Activated CD8-positive, alpha-beta memory T cell treated with anti-CD3 and anti-CD28 coated beads, Interleukin-2, amount 50 U/mL, for 1 hour (primary cell): ENCODE data around the gene ZNF584.

Experiments used
- DNase-seq: peaks from one replicate; pipeline ENCODE4 v3.0.0-alpha.2; 2020; ENCODE audit errors: extremely low read depth

ZNF584 gene

DNA sequence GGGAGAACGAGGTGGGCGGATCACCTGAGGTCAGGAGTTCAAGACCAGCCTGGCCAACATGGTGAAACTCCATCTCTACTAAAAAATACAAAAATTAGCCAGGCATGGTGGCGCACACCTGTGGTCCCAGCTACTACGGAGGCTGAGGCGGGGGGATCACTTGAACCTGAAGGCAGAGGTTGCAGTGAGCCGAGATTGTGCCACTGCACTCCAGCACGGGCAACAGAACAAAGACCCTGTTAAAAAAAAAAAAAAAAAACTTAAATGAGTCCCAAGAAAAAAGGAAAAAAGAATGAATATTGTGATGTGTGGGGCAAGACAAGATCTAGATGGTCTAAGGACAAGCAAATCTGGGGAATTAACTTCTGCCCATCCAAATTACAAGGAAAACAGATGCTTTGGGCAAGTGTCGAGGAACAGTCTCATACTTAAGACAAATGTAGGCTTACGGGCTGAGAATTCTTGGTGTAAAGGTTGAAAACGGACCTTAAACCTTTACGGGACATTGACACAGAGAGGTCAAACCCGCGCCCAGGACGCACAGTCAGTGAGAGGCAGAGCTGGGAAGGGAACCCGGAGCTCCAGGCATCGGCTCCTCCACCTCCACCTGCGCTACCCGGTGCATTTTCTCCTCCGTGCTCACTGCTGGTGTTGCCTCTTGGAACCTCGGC is 57.8 kb downstream of the ZNF584 start:
- DNase-seq: no peak

DNA sequence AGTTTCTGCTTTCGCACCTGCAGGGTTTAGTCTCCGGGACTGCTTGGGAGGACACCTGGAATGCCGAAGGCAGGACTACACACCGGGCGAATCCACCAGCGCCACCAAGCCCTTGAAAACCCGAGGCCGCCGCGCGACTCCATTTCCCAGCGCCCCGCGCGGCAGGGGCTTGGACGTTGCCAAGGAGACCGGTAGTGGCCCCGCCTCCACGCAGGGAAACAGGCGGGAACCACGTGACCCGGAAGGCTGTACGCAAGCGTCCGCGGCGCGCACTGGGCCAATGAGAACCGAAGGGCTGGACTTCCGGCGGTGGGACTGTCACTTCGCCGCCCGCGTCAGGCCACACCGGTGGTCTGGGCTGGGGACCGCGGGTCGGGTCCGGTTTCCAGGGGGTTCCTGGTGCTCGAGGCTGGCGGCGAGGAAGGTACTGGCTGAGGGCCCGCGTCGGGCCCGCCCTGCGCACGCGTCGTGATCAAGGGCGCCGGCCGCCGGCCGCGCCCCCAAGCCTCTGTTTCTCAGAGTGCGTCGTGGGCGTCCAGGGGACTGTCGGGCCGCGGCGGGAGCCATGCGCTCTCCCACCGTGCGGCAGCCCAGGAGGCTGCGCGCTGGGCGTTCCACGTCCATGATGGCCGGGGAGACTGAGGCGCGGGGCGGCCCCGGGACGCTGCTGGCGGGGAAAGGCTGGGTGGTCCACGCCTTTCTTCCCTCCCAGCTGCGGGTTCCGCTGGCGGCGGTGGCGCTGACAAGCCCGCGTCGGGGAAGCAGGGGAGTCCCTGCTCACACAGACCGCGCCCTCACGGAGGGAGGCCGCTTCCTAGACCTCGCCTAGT is 58.5 kb downstream of the ZNF584 start, which contains the start of gene ZNF324:
ZNF324 (plus strand) TSS at position 321 of the 830 bp plus-strand sequence. CDS start 2,106 bp downstream, outside the sequence.
- peak; percentile 91 for DNase-seq
